Activated CD4-positive, alpha-beta memory T cell treated with anti-CD3 and anti-CD28 coated beads, Interleukin-2, amount 10 ng/mL, durations not matched to agents 7 days and 5 days (primary cell): ENCODE results near the gene GPSM1. TPM values are rescaled to one million over a fixed set of nuclear protein-coding genes. Genes with fewer than 3 reads are reported as not detected.

Experiments used
- CTCF ChIA-PET: fragments of 350-600 bp; sonication (Branson Sonifier 250); formaldehyde crosslinking; loops from one replicate; lab custom pipeline; 2021; ENCODE audit warnings: antibody characterized with exemption, inconsistent platforms; lab: Charles Lee
- POLR2A ChIA-PET: fragments of 350-600 bp; sonication (Branson Sonifier 250); formaldehyde crosslinking; loops from one replicate; lab custom pipeline; 2021; ENCODE audit warnings: antibody characterized with exemption; lab: Charles Lee
- DNase-seq: peaks from one replicate; pipeline ENCODE4 v3.0.0-alpha.2; 2020
- H3K27ac Mint-ChIP-seq: one replicate; pipeline ENCODE4 v1.8.0; 2021; ENCODE audit warnings: mild to moderate bottlenecking, mixed read lengths
- H3K27me3 Mint-ChIP-seq: one replicate; pipeline ENCODE4 v1.8.0; 2021; ENCODE audit warnings: mixed read lengths
- H3K36me3 Mint-ChIP-seq: one replicate; pipeline ENCODE4 v1.8.0; 2021; ENCODE audit warnings: low read depth, mixed read lengths
- H3K4me1 Mint-ChIP-seq: one replicate; pipeline ENCODE4 v1.8.0; 2021; ENCODE audit warnings: mixed read lengths
- H3K4me3 Mint-ChIP-seq: one replicate; pipeline ENCODE4 v1.8.0; 2021; ENCODE audit warnings: mild to moderate bottlenecking, mixed read lengths
- H3K9me3 Mint-ChIP-seq: one replicate; pipeline ENCODE4 v1.8.0; 2021; ENCODE audit warnings: mixed read lengths
- total RNA-seq, 2 experiments: library from RNA; stranded (reverse); gene quantifications; one replicate each; pipeline ENCODE4 v1.2.3, GENCODE V29; 2021

GPSM1 gene
- total RNA-seq, 2 experiments from 2014 or later = 6.0 to 6.5 TPM

GRCh38 chr9:136374183-136374575 lies 46.8 kb downstream of the GPSM1 start:
- H3K27ac Mint-ChIP-seq = no peak overlapping the region
- ChIA-PET POLR2A (interaction anchor here (0.8 to 2.2 kb wide), 2 partner anchors 11 to 27 kb away, joined by 4 to 12 read pairs; partner anchors contain the start of gene DNLZ), CTCF (no interaction called here)
- no peaks in the 10 kb centered on the region for H3K4me1 Mint-ChIP-seq
- no peaks in the 10 kb centered on the region for H3K36me3 Mint-ChIP-seq
- no peaks in the 10 kb centered on the region for H3K27me3 Mint-ChIP-seq
- no peak overlapping the region for H3K4me3 Mint-ChIP-seq
- DNase-seq = no peak
- H3K9me3 Mint-ChIP-seq = no peaks in the 10 kb centered on the region

GRCh38 chr9:136375096-136375495 lies 47.8 kb downstream of the GPSM1 start:
- H3K9me3 Mint-ChIP-seq = no peaks in the 10 kb centered on the region

GRCh38 chr9:136376457-136376856 lies 49.1 kb downstream of the GPSM1 start:
- H3K27me3 Mint-ChIP-seq = no peaks in the 10 kb centered on the region
- no peak for DNase-seq
- no peak overlapping the region for H3K4me3 Mint-ChIP-seq
- no peaks in the 10 kb centered on the region for H3K36me3 Mint-ChIP-seq
- ChIA-PET CTCF (no interaction called here), POLR2A (interaction anchor here (1.1 kb wide), 1 partner anchor 8 kb away, joined by 3 read pairs; no protein-coding TSS in a partner anchor)
- no peaks in the 10 kb centered on the region for H3K4me1 Mint-ChIP-seq
- no peaks in the 10 kb centered on the region for H3K9me3 Mint-ChIP-seq
- H3K27ac Mint-ChIP-seq = no peak overlapping the region

More at GRCh38 chr9:136375096-136375495, 47.8 kb downstream of the GPSM1 start:
- no peaks in the 10 kb centered on the region for H3K27me3 Mint-ChIP-seq
- no peaks in the 10 kb centered on the region for H3K4me1 Mint-ChIP-seq
- no peak overlapping the region for H3K27ac Mint-ChIP-seq
- H3K36me3 Mint-ChIP-seq = no peaks in the 10 kb centered on the region
- ChIA-PET CTCF (no interaction called here), POLR2A (interaction anchor here (2.2 kb wide), 1 partner anchor 12 kb away, joined by 12 read pairs; the partner anchor contains the start of gene DNLZ)
- no peak for DNase-seq
- no peak overlapping the region for H3K4me3 Mint-ChIP-seq

- DNase-seq = no peak
- CTCF ChIA-PET = interaction anchor here (0.5 kb wide), 1 partner anchor 13 kb away, joined by 3 read pairs; no protein-coding TSS in a partner anchor
- no peaks in the 10 kb centered on the region for H3K27me3 Mint-ChIP-seq
- no peaks in the 10 kb centered on the region for H3K9me3 Mint-ChIP-seq
- no peak overlapping the region for H3K27ac Mint-ChIP-seq
- POLR2A ChIA-PET = no interaction called here
- H3K4me1 Mint-ChIP-seq = no peaks in the 10 kb centered on the region
- H3K4me3 Mint-ChIP-seq = no peak overlapping the region
- H3K36me3 Mint-ChIP-seq = peaks cover 4% of the 10 kb centered on the region
Measured at GRCh38 chr9:136377341-136378169, 50.2 kb downstream of the GPSM1 start.

- CTCF ChIA-PET = interaction anchor here (0.5 kb wide), 1 partner anchor 12 kb away, joined by 3 read pairs; no protein-coding TSS in a partner anchor
- H3K36me3 Mint-ChIP-seq = peaks cover 4% of the 10 kb centered on the region
Measured at GRCh38 chr9:136378170-136379002, 51.0 kb downstream of the GPSM1 start.

GRCh38 chr9:136379003-136379287 lies 51.6 kb downstream of the GPSM1 start:
- H3K36me3 Mint-ChIP-seq = peaks cover 6% of the 10 kb centered on the region
- no peak overlapping the region for H3K4me3 Mint-ChIP-seq
- no peaks in the 10 kb centered on the region for H3K9me3 Mint-ChIP-seq
- no peak for DNase-seq
- no peak overlapping the region for H3K27ac Mint-ChIP-seq
- POLR2A ChIA-PET = no interaction called here
- H3K27me3 Mint-ChIP-seq = no peaks in the 10 kb centered on the region
- H3K4me1 Mint-ChIP-seq = no peaks in the 10 kb centered on the region
- CTCF ChIA-PET = no interaction called here

More at GRCh38 chr9:136378170-136379002, 51.0 kb downstream of the GPSM1 start:
- POLR2A ChIA-PET = no interaction called here
- no peak for DNase-seq
- no peaks in the 10 kb centered on the region for H3K9me3 Mint-ChIP-seq
- no peak overlapping the region for H3K4me3 Mint-ChIP-seq
- no peak overlapping the region for H3K27ac Mint-ChIP-seq
- H3K27me3 Mint-ChIP-seq = no peaks in the 10 kb centered on the region
- no peaks in the 10 kb centered on the region for H3K4me1 Mint-ChIP-seq

GRCh38 chr9:136379401-136379800 lies 52.1 kb downstream of the GPSM1 start:
- Mint-ChIP-seq H3K4me3 (no peak overlapping the region), H3K36me3 (peaks cover 6% of the 10 kb centered on the region), H3K27ac (no peak overlapping the region), H3K4me1 (no peaks in the 10 kb centered on the region), H3K9me3 (no peaks in the 10 kb centered on the region), H3K27me3 (no peaks in the 10 kb centered on the region)
- CTCF ChIA-PET = no interaction called here
- no peak for DNase-seq
- POLR2A ChIA-PET = no interaction called here

- H3K36me3 Mint-ChIP-seq = peaks cover 10% of the 10 kb centered on the region
- H3K27ac Mint-ChIP-seq = no peak overlapping the region
- POLR2A ChIA-PET = no interaction called here
- no peak overlapping the region for H3K4me3 Mint-ChIP-seq
- CTCF ChIA-PET = no interaction called here
- DNase-seq = no peak
- H3K9me3 Mint-ChIP-seq = no peaks in the 10 kb centered on the region
- peaks cover 3% of the 10 kb centered on the region for H3K4me1 Mint-ChIP-seq
- no peaks in the 10 kb centered on the region for H3K27me3 Mint-ChIP-seq
Measured at GRCh38 chr9:136379891-136380290, 52.6 kb downstream of the GPSM1 start.

GRCh38 chr9:136380381-136380780 lies 53.0 kb downstream of the GPSM1 start:
- DNase-seq = no peak
- ChIA-PET POLR2A (interaction anchor here (0.9 kb wide), 1 partner anchor 17 kb away, joined by 3 read pairs; the partner anchor contains the start of gene DNLZ), CTCF (interaction anchor here (1.0 kb wide), 1 partner anchor 21 kb away, joined by 3 read pairs; no protein-coding TSS in a partner anchor)
- Mint-ChIP-seq H3K36me3 (peaks cover 14% of the 10 kb centered on the region), H3K27me3 (no peaks in the 10 kb centered on the region), H3K27ac (no peak overlapping the region), H3K4me3 (no peak overlapping the region), H3K4me1 (peaks cover 6% of the 10 kb centered on the region), H3K9me3 (no peaks in the 10 kb centered on the region)

- POLR2A ChIA-PET = interaction anchor here (0.9 to 1.5 kb wide), 2 partner anchors 16 to 18 kb away, joined by 3 read pairs; partner anchors contain the start of gene DNLZ
- H3K4me1 Mint-ChIP-seq = peaks cover 11% of the 10 kb centered on the region
Measured at GRCh38 chr9:136381311-136381710, 54.0 kb downstream of the GPSM1 start.

GRCh38 chr9:136381966-136382513 lies 54.7 kb downstream of the GPSM1 start:
- DNase-seq = no peak
- H3K4me3 Mint-ChIP-seq = no peak overlapping the region
- ChIA-PET CTCF (no interaction called here), POLR2A (interaction anchor here (0.8 to 1.9 kb wide), 3 partner anchors 11 to 19 kb away, joined by 3 to 6 read pairs (median 3); no protein-coding TSS in a partner anchor)
- no peaks in the 10 kb centered on the region for H3K9me3 Mint-ChIP-seq
- H3K4me1 Mint-ChIP-seq = peaks cover 11% of the 10 kb centered on the region
- H3K27ac Mint-ChIP-seq = no peak overlapping the region
- H3K36me3 Mint-ChIP-seq = peaks cover 19% of the 10 kb centered on the region
- no peaks in the 10 kb centered on the region for H3K27me3 Mint-ChIP-seq

More at GRCh38 chr9:136381311-136381710, 54.0 kb downstream of the GPSM1 start:
- CTCF ChIA-PET = interaction anchor here (1.0 kb wide), 1 partner anchor 20 kb away, joined by 3 read pairs; no protein-coding TSS in a partner anchor
- no peak for DNase-seq
- H3K9me3 Mint-ChIP-seq = no peaks in the 10 kb centered on the region
- H3K4me3 Mint-ChIP-seq = no peak overlapping the region
- H3K27ac Mint-ChIP-seq = no peak overlapping the region
- H3K36me3 Mint-ChIP-seq = peaks cover 19% of the 10 kb centered on the region
- no peaks in the 10 kb centered on the region for H3K27me3 Mint-ChIP-seq

- Mint-ChIP-seq H3K36me3 (peaks cover 27% of the 10 kb centered on the region), H3K27ac (no peak overlapping the region), H3K27me3 (no peaks in the 10 kb centered on the region), H3K4me1 (peaks cover 12% of the 10 kb centered on the region), H3K9me3 (no peaks in the 10 kb centered on the region), H3K4me3 (no peak overlapping the region)
- DNase-seq = no peak
- CTCF ChIA-PET = no interaction called here
- POLR2A ChIA-PET = interaction anchor here (1.9 kb wide), 1 partner anchor 20 kb away, joined by 6 read pairs; no protein-coding TSS in a partner anchor
Measured at GRCh38 chr9:136383436-136383835, 56.1 kb downstream of the GPSM1 start.
